ENCODE results near the gene COA5.

GRCh38 chr2:98585386-98585785, 22.9 kb downstream of the COA5 start:
- TF ChIP-seq POLR2A (IDR thresholded peaks at IDR 0.05; ENCODE audit: low read depth, low read length) (no peak), TAF1 (IDR thresholded peaks at IDR 0.05; ENCODE audit: borderline replicate concordance, low read depth, low read length) (no peak)
